ENCODE results near the gene BRD3OS. TPM values are rescaled to one million over a fixed set of nuclear protein-coding genes. Genes with fewer than 3 reads are reported as not detected.

BRD3OS gene
- total and polyA plus RNA-seq, 2 experiments from 2014 or later = 9.2 to 16.0 TPM

DNA sequence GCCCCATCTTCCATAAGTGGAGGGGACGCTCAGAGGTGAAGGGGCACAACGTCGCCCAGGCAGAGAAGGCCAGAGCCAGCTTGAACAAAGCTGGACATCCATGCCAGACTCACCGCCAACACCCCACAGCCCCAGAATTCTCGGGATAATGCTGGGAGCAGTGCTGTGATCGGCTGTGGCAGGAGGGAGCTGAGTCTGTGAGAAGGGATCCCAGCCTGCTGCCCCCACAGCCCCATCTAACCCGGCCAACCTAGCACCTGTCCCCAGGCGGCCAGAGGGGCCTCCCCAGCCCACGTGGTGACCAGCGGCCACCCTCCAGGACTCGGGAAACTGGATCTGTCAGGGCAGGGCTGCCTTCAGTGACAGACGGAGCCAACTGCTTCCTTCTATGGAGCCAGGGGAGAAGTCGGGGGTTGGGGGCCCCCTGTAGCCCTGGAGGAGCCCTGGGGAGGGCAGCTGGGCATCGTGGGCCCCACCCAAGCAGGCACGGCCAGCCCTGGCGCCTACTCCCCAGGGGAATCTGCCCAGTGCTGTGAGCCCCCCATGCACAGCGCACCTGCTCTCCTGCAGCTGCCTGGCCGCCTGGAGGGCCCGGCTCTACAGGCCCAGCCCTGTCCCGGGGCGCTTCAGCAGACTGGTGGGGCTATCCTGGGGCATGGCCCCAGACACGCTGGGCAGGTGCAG is 36.5 kb downstream of the BRD3OS start:
- no peak overlapping the region for H3K4me2 ChIP-seq
- H4K20me1 ChIP-seq (replicated peaks; ENCODE audit: insufficient read depth) = peaks cover 63% of the 10 kb centered on the region
- Mint-ChIP-seq H3K27ac (peak overlapping the region; percentile 86; the same call in 1 of the 2 replicates), H3K4me1 (peaks cover 58% of the 10 kb centered on the region), H3K4me3 (no peak overlapping the region), H3K27me3 (ENCODE audit: insufficient read depth, low read depth, poor library complexity) (peaks cover 21% of the 10 kb centered on the region), H3K9me3 (no peaks in the 10 kb centered on the region), H3K36me3 (ENCODE audit: low read depth) (peaks cover 11% of the 10 kb centered on the region)
- H3K36me3 ChIP-seq (ENCODE audit: insufficient read depth) = no peaks in the 10 kb centered on the region
- H3K4me3 ChIP-seq = no peak overlapping the region
- ATAC-seq (no peak; the same call in 2 of the 3 replicates), DNase-seq (ENCODE audit: low spot score) (no peak)
- H3F3A ChIP-seq (replicated peaks; ENCODE audit: low read depth) = no peaks in the 10 kb centered on the region
- no peaks in the 10 kb centered on the region for H3K9me2 ChIP-seq (ENCODE audit: insufficient read depth)
- no peak overlapping the region for H2AFZ ChIP-seq
- peaks cover 14% of the 10 kb centered on the region for H3K4me1 ChIP-seq (ENCODE audit: insufficient read depth)
- H3K79me2 ChIP-seq (replicated peaks; ENCODE audit: insufficient read depth) = peaks cover 100% of the 10 kb centered on the region
- no peaks in the 10 kb centered on the region for H3K27me3 ChIP-seq (ENCODE audit: insufficient read depth)
- H3K27ac ChIP-seq (ENCODE audit: low read depth) = no peak overlapping the region
- TF ChIP-seq JUNB (IDR thresholded peaks at IDR 0.05; ENCODE audit: unreplicated experiment) (no peak), POLR2AphosphoS5 (IDR thresholded peaks at IDR 0.05; ENCODE audit: low read depth) (no peak), ZNF114 (CRISPR knock-in tag; IDR thresholded peaks at IDR 0.05) (no peak), CREB1 (CRISPR knock-in tag; IDR thresholded peaks at IDR 0.05; ENCODE audit: low read depth) (no peak), NANOG (IDR thresholded peaks at IDR 0.05; ENCODE audit: borderline replicate concordance) (no peak), EZH2phosphoT487 (IDR thresholded peaks at IDR 0.05; ENCODE audit: unreplicated experiment) (no peak), EZH2 (IDR thresholded peaks at IDR 0.05; ENCODE audit: low read depth, unreplicated experiment) (no peak), STAT1 (IDR thresholded peaks at IDR 0.05; ENCODE audit: unreplicated experiment) (no peak), ZNF331 (CRISPR knock-in tag; IDR thresholded peaks at IDR 0.05; ENCODE audit: low read depth) (no peak)
- TF ChIP-seq, protein P1, sequence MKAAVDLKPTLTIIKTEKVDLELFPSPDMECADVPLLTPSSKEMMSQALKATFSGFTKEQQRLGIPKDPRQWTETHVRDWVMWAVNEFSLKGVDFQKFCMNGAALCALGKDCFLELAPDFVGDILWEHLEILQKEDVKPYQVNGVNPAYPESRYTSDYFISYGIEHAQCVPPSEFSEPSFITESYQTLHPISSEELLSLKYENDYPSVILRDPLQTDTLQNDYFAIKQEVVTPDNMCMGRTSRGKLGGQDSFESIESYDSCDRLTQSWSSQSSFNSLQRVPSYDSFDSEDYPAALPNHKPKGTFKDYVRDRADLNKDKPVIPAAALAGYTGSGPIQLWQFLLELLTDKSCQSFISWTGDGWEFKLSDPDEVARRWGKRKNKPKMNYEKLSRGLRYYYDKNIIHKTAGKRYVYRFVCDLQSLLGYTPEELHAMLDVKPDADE (IDR thresholded peaks at IDR 0.05) = no peak
- TF ChIP-seq, protein P2, sequence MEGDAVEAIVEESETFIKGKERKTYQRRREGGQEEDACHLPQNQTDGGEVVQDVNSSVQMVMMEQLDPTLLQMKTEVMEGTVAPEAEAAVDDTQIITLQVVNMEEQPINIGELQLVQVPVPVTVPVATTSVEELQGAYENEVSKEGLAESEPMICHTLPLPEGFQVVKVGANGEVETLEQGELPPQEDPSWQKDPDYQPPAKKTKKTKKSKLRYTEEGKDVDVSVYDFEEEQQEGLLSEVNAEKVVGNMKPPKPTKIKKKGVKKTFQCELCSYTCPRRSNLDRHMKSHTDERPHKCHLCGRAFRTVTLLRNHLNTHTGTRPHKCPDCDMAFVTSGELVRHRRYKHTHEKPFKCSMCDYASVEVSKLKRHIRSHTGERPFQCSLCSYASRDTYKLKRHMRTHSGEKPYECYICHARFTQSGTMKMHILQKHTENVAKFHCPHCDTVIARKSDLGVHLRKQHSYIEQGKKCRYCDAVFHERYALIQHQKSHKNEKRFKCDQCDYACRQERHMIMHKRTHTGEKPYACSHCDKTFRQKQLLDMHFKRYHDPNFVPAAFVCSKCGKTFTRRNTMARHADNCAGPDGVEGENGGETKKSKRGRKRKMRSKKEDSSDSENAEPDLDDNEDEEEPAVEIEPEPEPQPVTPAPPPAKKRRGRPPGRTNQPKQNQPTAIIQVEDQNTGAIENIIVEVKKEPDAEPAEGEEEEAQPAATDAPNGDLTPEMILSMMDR (conservative IDR thresholded peaks at IDR 0.05; ENCODE audit: low read depth in 2 of 2) = no peak
- TF ChIP-seq, protein P3, sequence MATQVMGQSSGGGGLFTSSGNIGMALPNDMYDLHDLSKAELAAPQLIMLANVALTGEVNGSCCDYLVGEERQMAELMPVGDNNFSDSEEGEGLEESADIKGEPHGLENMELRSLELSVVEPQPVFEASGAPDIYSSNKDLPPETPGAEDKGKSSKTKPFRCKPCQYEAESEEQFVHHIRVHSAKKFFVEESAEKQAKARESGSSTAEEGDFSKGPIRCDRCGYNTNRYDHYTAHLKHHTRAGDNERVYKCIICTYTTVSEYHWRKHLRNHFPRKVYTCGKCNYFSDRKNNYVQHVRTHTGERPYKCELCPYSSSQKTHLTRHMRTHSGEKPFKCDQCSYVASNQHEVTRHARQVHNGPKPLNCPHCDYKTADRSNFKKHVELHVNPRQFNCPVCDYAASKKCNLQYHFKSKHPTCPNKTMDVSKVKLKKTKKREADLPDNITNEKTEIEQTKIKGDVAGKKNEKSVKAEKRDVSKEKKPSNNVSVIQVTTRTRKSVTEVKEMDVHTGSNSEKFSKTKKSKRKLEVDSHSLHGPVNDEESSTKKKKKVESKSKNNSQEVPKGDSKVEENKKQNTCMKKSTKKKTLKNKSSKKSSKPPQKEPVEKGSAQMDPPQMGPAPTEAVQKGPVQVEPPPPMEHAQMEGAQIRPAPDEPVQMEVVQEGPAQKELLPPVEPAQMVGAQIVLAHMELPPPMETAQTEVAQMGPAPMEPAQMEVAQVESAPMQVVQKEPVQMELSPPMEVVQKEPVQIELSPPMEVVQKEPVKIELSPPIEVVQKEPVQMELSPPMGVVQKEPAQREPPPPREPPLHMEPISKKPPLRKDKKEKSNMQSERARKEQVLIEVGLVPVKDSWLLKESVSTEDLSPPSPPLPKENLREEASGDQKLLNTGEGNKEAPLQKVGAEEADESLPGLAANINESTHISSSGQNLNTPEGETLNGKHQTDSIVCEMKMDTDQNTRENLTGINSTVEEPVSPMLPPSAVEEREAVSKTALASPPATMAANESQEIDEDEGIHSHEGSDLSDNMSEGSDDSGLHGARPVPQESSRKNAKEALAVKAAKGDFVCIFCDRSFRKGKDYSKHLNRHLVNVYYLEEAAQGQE (IDR thresholded peaks at IDR 0.05; ENCODE audit: unreplicated experiment) = no peak
- TF ChIP-seq, protein P4, sequence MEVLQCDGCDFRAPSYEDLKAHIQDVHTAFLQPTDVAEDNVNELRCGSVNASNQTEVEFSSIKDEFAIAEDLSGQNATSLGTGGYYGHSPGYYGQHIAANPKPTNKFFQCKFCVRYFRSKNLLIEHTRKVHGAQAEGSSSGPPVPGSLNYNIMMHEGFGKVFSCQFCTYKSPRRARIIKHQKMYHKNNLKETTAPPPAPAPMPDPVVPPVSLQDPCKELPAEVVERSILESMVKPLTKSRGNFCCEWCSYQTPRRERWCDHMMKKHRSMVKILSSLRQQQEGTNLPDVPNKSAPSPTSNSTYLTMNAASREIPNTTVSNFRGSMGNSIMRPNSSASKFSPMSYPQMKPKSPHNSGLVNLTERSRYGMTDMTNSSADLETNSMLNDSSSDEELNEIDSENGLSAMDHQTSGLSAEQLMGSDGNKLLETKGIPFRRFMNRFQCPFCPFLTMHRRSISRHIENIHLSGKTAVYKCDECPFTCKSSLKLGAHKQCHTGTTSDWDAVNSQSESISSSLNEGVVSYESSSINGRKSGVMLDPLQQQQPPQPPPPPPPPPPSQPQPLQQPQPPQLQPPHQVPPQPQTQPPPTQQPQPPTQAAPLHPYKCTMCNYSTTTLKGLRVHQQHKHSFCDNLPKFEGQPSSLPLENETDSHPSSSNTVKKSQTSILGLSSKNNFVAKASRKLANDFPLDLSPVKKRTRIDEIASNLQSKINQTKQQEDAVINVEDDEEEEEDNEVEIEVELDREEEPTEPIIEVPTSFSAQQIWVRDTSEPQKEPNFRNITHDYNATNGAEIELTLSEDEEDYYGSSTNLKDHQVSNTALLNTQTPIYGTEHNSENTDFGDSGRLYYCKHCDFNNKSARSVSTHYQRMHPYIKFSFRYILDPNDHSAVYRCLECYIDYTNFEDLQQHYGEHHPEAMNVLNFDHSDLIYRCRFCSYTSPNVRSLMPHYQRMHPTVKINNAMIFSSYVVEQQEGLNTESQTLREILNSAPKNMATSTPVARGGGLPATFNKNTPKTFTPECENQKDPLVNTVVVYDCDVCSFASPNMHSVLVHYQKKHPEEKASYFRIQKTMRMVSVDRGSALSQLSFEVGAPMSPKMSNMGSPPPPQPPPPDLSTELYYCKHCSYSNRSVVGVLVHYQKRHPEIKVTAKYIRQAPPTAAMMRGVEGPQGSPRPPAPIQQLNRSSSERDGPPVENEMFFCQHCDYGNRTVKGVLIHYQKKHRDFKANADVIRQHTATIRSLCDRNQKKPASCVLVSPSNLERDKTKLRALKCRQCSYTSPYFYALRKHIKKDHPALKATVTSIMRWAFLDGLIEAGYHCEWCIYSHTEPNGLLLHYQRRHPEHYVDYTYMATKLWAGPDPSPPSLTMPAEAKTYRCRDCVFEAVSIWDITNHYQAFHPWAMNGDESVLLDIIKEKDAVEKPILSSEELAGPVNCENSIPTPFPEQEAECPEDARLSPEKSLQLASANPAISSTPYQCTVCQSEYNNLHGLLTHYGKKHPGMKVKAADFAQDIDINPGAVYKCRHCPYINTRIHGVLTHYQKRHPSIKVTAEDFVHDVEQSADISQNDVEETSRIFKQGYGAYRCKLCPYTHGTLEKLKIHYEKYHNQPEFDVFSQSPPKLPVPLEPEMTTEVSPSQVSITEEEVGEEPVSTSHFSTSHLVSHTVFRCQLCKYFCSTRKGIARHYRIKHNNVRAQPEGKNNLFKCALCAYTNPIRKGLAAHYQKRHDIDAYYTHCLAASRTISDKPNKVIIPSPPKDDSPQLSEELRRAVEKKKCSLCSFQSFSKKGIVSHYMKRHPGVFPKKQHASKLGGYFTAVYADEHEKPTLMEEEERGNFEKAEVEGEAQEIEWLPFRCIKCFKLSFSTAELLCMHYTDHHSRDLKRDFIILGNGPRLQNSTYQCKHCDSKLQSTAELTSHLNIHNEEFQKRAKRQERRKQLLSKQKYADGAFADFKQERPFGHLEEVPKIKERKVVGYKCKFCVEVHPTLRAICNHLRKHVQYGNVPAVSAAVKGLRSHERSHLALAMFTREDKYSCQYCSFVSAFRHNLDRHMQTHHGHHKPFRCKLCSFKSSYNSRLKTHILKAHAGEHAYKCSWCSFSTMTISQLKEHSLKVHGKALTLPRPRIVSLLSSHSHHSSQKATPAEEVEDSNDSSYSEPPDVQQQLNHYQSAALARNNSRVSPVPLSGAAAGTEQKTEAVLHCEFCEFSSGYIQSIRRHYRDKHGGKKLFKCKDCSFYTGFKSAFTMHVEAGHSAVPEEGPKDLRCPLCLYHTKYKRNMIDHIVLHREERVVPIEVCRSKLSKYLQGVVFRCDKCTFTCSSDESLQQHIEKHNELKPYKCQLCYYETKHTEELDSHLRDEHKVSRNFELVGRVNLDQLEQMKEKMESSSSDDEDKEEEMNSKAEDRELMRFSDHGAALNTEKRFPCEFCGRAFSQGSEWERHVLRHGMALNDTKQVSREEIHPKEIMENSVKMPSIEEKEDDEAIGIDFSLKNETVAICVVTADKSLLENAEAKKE (CRISPR knock-in tag; IDR thresholded peaks at IDR 0.05) = no peak
